NCI-H524 (cell line): ENCODE measurements around the gene USP16.
"Not testable (repeated sequence)": the region's sequence is repeated elsewhere in the genome, so short reads cannot be mapped to it uniquely, and the experiment has no call there.

Experiments
- DNase-seq, 2 experiments: peaks; one replicate each; lab custom pipeline; 2025; lab: John Stamatoyannopoulos, UW

USP16 gene

DNA sequence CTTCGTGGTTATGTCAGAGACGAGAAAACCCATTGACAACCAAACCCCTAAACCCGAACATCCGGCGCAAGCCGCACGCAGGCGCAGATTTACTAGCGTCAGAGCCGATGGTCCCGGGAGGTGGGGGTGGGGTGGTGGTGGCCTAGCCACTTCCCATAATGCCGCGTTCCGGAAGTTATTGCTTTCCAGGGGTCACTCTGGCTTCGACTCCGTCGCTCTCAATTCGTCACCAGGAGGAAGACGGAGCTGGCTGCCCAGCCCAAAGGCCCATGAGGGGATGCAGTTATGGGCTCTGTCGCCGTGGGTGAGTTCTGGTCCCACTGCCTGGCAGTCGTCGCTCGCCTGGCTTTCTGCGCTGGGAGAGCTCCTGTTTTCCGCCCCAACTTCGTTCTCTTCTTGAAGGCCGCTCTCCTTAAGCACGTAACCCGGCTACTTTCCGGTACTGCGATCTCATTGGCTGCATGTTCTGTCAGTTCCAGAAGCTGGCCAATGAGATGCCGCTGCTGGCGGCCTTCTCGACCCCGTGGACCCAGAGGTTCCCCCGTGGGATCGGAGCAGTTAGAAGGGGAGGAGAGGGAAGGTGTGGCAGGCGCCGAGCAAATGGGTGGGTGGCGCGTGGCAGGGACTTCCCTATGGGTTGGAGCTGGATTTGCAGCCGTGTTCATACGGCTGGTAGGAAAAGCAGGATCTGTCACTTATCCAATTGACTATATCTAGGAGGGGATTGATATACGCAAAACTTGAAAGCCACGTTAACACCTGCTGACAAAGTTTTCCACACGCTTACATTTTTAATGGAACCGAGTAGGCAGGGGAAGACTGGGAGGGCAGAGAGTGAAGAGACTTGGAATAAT, at the start of gene USP16:
Gene USP16, plus strand, starts transcription at position 195 of the 854 bp plus-strand sequence. CDS start 3,246 bp downstream, outside the sequence.
- peak; percentile 95 to 98 for DNase-seq

DNA sequence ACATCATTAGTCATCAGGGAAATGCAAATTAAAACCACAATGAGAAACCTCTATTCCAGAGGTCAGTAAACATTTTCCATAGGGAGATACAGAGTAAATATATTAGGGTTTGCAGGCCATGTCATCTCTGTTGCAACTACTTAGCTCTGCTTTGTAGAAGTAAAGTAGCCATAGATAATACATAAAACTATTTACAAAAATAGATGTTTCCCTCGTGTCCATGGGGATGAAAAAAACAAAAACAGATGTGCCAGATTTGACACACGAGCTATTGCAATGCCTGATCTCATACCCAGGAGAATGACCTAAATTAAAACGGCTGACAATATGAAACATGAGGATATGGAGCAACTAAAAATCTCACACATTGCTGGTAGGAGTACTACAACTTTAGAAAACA, 49.1 kb upstream of the USP16 start:
- DNase-seq, result no peak

DNA sequence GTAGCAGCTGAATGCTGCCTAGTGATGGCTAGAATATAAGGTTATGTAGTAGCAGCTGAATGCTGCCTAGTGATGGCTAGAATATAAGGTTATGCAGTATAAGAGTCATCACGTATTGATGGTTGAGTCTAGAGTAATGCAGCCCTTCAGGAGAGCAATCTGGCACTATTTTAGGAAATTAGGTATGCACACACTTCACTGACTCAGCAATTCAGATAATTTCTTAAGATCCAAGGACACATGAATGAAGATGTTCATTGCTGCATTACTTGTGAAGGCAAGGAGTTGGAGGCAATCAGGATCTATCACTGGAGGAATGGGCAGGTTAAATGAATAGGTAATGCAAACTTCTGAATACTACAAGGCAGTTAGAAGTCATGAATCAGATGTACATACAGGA, 45.4 kb upstream of the USP16 start:
- DNase-seq, result no peak

DNA sequence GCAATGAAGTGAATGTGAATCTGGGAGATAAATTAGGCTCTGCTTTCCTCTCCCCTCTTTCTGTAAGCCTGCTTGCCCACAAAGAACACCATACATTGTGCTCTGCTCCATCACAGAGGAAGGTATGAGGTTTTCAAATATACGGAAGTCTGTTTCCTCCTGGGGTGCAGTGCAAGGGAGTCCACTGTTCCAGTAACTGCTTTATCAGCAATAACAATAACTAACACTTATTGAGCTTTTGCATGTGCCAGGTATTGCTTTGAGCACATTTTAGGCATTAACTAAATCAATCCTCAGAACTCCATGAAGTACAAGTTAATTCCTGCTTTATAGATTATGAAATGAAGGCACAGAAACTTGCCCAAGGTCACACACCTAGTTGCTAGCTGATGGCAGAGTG, 41.8 kb upstream of the USP16 start:
- no peak for DNase-seq

DNA sequence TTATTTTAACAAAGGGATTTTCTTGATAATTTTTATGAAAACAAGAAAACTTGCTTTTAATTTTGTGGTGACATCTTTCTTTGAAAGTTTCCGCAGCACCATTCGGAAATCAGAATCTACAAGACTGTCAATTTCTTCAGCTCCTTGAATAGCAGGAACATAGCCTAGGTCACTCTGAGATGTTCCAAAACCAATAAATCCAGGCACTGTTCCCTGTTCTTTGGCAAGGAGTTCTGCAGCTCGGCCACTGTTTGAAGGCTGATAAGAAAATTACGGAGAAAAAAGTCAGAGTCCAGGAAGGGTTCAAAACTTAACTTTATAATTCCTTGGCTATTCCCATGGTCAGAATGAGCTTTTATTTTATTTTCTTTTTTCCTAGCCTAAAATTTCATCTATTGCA, 37.8 kb upstream of the USP16 start:
- no peak for DNase-seq

GRCh38 chr21:28988146-28988545, 36.3 kb upstream of the USP16 start:
- not testable (repeated sequence) for DNase-seq

GRCh38 chr21:28991861-28992525, 32.5 kb upstream of the USP16 start:
- DNase-seq, result no peak

- DNase-seq, result peak; percentile 99
Observed at GRCh38 chr21:28992526-28993292, 31.8 kb upstream of the USP16 start, which contains the start of gene LTN1. Gene LTN1, minus strand, starts transcription at chr21:28992877. Its CDS starts 72 bp downstream, at chr21:28992805.

- DNase-seq, result no peak
Observed at GRCh38 chr21:28993293-28993629, 31.2 kb upstream of the USP16 start.

- DNase-seq, result peak; percentile 94 to 99
Observed at GRCh38 chr21:29002442-29003144, 21.9 kb upstream of the USP16 start.

GRCh38 chr21:29005696-29006095, 18.8 kb upstream of the USP16 start:
- DNase-seq, result no peak

DNA sequence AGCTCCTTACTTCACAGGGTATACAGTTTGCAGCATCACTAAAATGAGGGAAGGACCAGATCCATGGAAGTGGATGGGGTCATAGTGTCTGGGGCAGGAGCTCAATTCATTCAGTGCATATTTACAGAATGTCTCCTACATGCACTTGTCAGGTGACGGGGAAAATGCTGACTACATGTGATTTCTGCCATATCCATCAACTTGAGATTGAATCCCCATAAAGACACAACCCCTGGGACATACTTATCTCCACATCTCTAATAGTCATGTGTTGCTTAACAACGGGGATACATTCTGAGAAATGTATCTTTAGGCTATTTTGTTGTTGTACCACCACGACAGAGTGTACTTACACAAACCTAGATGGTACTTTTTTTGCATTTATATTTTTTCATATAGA, 17.3 kb upstream of the USP16 start:
- DNase-seq, result no peak

DNA sequence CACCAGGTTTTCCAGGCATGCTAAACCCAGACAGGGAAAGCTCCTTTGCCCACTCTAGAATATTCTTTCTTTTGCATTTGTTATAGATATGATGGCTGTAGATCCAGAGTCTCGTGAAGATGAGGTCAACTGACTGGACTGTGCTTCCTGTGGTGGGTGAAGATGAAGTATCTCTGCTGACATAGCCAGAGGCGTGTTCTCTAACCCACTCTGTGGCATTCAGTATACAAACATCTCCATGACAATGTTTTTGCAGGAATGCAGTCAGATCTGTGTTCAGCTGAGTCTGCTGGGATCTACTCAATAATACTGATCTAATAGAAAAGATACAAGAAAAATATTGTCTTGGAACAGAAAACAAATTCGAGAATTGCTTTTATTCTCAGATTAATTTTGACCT, 16.7 kb upstream of the USP16 start:
- no peak for DNase-seq

- no peak for DNase-seq
Observed at GRCh38 chr21:29008367-29008766, 16.1 kb upstream of the USP16 start.

DNA sequence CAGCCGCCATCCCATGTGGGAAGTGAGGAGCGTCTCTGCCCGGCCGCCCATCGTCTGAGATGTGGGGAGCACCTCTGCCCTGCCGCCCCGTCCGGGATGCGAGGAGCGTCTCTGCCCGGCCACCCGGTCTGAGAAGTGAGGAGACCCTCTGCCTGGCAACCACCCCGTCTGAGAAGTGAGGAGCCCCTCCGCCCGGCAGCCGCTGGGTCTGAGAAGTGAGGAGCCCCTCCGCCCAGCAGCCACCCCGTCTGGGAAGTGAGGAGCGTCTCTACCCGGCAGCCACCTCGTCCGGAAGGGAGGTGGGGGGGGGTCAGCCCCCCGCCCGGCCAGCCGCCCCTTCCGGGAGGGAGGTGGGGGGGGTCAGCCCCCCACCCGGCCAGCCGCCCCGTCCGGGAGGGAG, 13.2 kb upstream of the USP16 start:
- not testable (repeated sequence) for DNase-seq

DNA sequence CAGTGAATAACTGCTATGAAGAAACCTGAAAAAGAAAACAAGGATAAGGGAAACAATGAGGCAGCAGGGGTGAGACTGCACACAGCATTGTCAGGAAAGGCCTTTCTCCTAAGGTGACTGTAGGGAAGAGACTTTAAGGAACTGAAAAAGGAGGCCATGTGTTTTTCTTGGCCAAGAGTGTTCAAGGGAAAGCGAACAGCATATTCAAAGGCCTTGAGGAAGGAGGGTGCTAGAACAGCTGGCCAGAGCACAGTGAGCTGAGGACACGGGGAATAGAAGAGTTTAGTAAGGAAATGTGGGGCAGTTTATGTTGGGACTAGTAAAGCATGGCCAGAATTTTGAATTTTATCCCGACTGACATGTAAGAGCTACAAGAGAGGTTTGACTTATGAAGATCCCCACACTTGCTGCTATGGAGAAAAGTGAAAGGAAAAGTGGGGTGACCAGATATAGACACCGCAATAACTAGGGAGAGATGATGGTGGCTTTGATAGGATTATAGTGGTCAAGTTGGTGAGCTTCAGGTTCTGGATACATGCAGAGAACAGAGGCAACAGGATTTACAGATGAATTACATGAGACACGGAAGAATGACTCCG, 6.7 kb upstream of the USP16 start:
- DNase-seq, result no peak

- no peak for DNase-seq
Observed at GRCh38 chr21:29018540-29018939, 5.9 kb upstream of the USP16 start.

DNA sequence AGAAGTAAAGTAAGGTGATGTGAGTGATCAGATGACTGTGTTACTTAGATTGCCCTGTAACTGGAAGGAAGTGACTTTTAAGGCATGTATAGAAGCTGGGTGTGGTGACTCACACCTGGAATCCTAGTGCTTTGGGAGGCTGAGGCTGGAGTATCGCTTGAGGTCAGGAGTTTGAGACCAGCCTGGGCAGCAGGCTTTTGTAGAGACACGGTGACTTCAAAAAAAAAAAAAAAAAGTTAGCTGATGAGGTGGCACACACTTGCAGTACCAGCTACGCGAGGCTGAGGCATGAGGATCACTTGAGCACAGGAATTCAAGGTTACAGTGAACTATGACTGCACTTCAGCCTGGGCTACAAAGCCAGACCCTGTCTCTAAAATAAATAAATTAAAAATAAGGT, 2.3 kb upstream of the USP16 start:
- DNase-seq, result no peak

GRCh38 chr21:29025328-29025713, 853 bp downstream of the USP16 start:
- DNase-seq, result no peak

- DNase-seq, result no peak
Observed at GRCh38 chr21:29029524-29029923, 5.1 kb downstream of the USP16 start.

GRCh38 chr21:29030909-29031308, 6.4 kb downstream of the USP16 start:
- no peak for DNase-seq

GRCh38 chr21:29033301-29033700, 8.8 kb downstream of the USP16 start:
- DNase-seq, result no peak
